GM19240 (cell line): ENCODE measurements around the gene SV2B.
"Not testable (repeated sequence)": the region's sequence is repeated elsewhere in the genome, so short reads cannot be mapped to it uniquely, and the experiment has no call there.

Experiments used
- DNase-seq: peaks from one replicate; pipeline ENCODE4 v3.0.0; 2011; ENCODE audit warnings: low spot score; ENCODE audit not compliant: insufficient read length

The SV2B gene

GRCh38 chr15:91308199-91308598, 208.1 kb downstream of the SV2B start:
- no peak for DNase-seq

- no peak for DNase-seq
These were observed 208.8 kb downstream of the SV2B start for GRCh38 chr15:91308855-91309254.

GRCh38 chr15:91311986-91312385, 211.9 kb downstream of the SV2B start:
- no peak for DNase-seq

- no peak for DNase-seq
These were observed 216.1 kb downstream of the SV2B start for GRCh38 chr15:91316126-91316525.

- no peak for DNase-seq
These were observed 218.5 kb downstream of the SV2B start for GRCh38 chr15:91318516-91318915.

- DNase-seq = no peak
These were observed 218.9 kb downstream of the SV2B start for GRCh38 chr15:91318931-91319330.

- DNase-seq = no peak
These were observed 219.5 kb downstream of the SV2B start for GRCh38 chr15:91319371-91320059.

- DNase-seq = no peak
These were observed 220.0 kb downstream of the SV2B start for GRCh38 chr15:91320101-91320500.

- DNase-seq = no peak
These were observed 229.9 kb downstream of the SV2B start for GRCh38 chr15:91329914-91330313.

GRCh38 chr15:91331581-91331980, 231.5 kb downstream of the SV2B start:
- no peak for DNase-seq

- no peak for DNase-seq
These were observed 235.6 kb downstream of the SV2B start for GRCh38 chr15:91335702-91336101.

GRCh38 chr15:91336687-91337086, 236.6 kb downstream of the SV2B start:
- DNase-seq = no peak

GRCh38 chr15:91338766-91339165, 238.7 kb downstream of the SV2B start:
- DNase-seq = no peak

- DNase-seq = no peak
These were observed 242.0 kb downstream of the SV2B start for GRCh38 chr15:91342097-91342496.

GRCh38 chr15:91344912-91345311, 244.9 kb downstream of the SV2B start:
- DNase-seq = not testable (repeated sequence)

- no peak for DNase-seq
These were observed 245.7 kb downstream of the SV2B start for GRCh38 chr15:91345736-91346135.

- DNase-seq = no peak
These were observed 246.2 kb downstream of the SV2B start for GRCh38 chr15:91346259-91346658.

GRCh38 chr15:91348752-91349500, 248.9 kb downstream of the SV2B start:
- no peak for DNase-seq
